GM18526 (cell line): ENCODE measurements around the gene RBM43.
A peak's percentile ranks its signal among the peaks of the same experiment; 100 is the strongest.

Source experiments
- POLR2A ChIP-seq: IDR thresholded peaks from 3 replicates; pipeline ENCODE4 v1.6.1; 2011; ENCODE audit not compliant: insufficient read length; ENCODE audit errors: extremely low read depth

The RBM43 gene

GRCh38 chr2:151261231-151261976 lies at the start of gene RBM43:
RBM43 (minus strand) TSS chr2:151261863; CDS start chr2:151261727, 136 bp downstream.
- peak; percentile 79 for TF ChIP-seq POLR2A

- no peak for TF ChIP-seq POLR2A
Observed at GRCh38 chr2:151306621-151307020, 45.0 kb upstream of the RBM43 start.

DNA sequence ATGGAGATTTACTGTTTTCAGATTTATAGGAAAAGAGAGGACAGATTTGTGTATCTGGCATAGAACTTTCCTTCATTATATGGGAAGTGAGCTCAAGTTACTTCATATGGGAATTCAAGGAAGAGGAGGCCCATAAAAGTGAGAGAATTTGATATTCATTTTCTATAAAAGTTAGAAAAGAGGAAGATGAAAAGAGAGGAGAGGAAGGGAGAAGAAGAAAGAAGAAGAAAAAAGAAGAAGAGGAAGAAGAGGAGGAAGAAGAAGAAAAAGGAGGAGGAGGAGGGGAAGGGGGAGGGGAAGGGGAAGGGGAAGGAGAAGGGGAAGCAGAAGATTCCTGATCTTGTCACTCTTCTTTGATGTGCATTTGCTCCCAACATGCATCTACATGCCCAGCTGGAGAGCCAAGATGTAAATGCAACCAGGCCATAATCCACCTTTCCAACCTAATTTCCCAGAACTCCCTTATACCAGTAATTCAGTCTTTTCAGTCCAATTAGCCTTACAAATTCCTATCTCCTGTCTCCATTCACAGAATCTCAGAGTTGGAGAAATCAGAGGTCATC lies 43.5 kb upstream of the RBM43 start:
- no peak for TF ChIP-seq POLR2A

GRCh38 chr2:151302879-151303278 lies 41.2 kb upstream of the RBM43 start:
- no peak for TF ChIP-seq POLR2A

DNA sequence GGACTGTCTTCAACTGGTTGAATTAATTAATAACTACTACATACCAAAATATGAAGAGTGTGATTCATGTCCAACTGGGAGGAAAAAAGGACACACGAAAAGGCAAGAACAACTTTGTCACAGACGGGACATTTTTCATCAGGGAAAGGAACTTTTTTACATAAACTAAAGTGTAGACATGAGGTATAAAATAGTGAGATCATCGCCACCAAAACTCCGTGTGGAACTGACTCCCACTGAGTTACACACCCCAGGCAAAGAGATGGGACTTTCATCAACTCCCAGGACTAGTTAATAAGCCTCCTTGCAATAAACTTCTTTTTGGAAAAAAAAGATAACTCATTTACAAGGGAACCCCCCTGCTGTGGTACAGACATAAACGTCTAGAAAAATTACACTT lies 40.7 kb upstream of the RBM43 start:
- no peak for TF ChIP-seq POLR2A

DNA sequence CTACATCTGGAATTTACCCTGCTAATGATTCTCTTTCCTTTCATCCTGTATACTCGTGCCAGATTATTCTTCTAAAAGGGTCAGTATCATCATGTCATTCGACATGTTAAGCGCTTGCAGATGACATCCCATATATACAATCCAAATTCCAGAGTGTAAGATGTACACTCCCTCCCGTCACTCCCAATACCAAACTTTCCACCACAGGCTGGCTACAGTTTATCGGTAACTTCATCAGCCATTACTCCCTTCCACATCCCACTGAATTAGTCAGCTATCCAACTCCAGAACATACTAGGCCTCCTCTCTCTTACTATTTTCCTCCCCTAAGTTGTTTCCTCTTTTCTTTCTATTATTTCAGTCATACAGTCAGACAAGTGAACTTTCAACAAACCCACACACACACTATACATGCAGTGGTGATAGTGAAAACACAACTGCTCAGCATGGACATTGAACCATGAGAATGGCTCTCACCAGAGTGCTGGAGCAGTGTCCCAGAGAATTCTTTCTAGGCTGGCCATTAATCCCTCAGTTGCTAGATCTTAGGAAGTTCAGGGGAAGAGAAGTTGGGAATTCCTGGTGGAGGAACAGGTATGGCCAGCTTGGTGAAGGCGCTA lies 38.4 kb upstream of the RBM43 start:
- TF ChIP-seq POLR2A: no peak

- TF ChIP-seq POLR2A: no peak
Observed at GRCh38 chr2:151297882-151298281, 36.2 kb upstream of the RBM43 start.

- no peak for TF ChIP-seq POLR2A
Observed at GRCh38 chr2:151292546-151292945, 30.9 kb upstream of the RBM43 start.

- TF ChIP-seq POLR2A: no peak
Observed at GRCh38 chr2:151292141-151292540, 30.5 kb upstream of the RBM43 start.

- TF ChIP-seq POLR2A: no peak
Observed at GRCh38 chr2:151291224-151291623, 29.6 kb upstream of the RBM43 start.

DNA sequence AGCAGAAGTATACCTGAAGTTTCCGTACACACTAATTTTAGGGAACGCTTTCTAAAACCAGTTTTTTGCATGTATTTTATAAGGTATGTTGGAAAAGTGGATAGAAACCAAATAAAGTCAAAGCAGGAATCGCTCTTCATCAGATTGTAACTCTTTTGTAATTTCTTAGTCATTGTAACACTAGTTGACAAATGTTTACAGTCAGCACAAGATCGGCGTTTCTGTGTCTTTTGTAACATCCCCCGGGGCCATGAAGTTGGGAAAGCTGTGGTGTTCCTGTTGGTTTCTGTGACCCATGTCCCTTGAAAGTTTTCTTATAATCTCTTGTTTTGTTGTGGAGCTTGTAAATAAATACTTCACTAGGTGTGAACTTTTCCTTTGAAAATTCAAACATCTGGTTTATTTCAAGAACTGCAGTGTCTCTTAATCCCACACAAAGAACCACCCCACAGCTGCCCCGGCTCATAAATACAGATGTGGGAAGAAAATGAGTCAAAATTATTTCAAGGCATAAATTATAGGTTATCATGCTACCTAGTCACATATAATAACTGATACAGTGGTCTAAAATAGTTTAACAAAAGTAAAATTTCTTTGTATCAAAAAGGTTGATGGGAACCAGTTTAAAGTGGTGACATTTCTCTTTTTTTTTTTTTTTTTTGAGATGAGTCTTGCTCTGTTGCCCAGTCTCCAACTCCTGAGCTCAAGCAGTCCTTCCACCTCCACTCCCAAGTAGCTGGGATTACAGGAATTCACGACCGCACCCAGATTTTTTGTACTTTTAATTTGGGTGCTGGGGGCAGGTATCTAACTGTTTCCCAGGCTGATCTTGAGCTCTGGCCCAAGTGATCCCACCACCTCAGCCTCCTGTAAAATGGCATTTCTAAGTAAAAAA lies 28.6 kb upstream of the RBM43 start:
- TF ChIP-seq POLR2A: no peak

DNA sequence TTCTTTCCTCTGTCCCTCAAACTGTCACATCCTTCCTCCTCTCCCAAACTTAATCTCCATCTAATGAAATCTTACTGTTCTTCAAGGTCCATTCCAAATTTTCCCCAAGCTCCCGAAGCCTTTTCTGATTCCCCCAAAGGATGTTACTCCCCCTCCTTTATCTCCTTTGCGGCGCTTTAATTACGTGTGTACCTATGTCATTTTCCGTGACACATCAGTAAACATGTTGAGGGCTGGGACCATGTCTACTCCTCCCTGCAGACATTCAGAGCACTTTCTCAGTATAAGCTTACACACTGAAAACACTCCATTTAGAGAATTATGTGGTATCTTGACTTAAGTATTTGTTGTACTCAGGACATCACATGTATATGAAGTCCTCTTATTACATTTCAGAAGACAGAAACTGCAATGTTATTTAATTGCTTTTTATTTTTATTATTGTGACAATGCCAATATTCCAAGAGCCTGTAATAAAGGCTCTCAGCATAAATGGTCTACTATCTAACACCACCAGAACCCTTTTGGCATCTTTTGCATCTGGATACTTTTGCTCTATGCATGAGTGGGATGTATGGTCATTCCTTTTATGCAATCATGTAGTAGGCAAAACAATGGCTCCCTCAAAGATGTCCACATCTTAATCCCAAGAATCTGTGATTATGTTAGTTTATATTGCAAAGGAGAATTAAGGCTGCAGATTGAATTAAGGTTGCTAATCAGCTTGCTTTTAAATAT lies 26.0 kb upstream of the RBM43 start:
- TF ChIP-seq POLR2A: no peak

- no peak for TF ChIP-seq POLR2A
Observed at GRCh38 chr2:151282401-151282800, 20.7 kb upstream of the RBM43 start.

GRCh38 chr2:151280271-151280670 lies 18.6 kb upstream of the RBM43 start:
- TF ChIP-seq POLR2A: no peak

DNA sequence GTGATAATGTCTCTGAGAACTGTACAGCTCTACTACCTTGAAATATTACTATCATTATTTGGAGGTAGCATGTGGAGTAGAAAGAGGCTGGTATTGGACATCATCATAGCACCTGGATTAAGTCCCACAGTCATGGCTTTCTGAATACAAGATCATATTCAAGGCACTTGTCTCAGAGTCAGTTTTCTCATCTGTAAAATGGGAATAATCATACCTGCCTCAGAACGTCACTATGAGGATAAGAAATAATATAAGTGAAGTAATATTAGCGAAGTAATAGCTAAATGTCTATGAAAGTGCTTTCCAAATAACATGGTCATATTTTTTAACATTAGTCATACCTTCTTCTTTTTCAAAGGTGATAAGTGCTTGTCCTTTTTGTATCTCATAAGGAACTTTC lies 16.8 kb upstream of the RBM43 start:
- TF ChIP-seq POLR2A: no peak
